ENCODE results near the gene AUTS2. TPM values are rescaled to one million over a fixed set of nuclear protein-coding genes. Genes with fewer than 3 reads are reported as not detected.

AUTS2 gene
- total RNA-seq, 3 donors from 2014 or later = 31.5 to 94.3 (median 81.3) TPM

GRCh38 chr7:70766109-70766508 is 1167.8 kb downstream of the AUTS2 start:
- H3K27me3 ChIP-seq = no peaks in the 10 kb centered on the region
- H3K36me3 ChIP-seq = no peaks in the 10 kb centered on the region
- TF ChIP-seq CTCF (IDR thresholded peaks at IDR 0.05) = no peak
- no peak for TF ChIP-seq POLR2A (IDR thresholded peaks at IDR 0.05)
- TF ChIP-seq POLR2AphosphoS5 (IDR thresholded peaks at IDR 0.05) = no peak
- intact Hi-C loops (cut with DNase I; ENCODE audit: low total_unique reads) = no loop called here
- no peaks in the 10 kb centered on the region for H3K9me3 ChIP-seq
- no peaks in the 10 kb centered on the region for H3K4me1 ChIP-seq
- H3K4me3 ChIP-seq = no peak overlapping the region
- H3K27ac ChIP-seq = no peak overlapping the region
- DNase-seq (ENCODE audit: low spot score in 2 of 2) = no peak

DNA sequence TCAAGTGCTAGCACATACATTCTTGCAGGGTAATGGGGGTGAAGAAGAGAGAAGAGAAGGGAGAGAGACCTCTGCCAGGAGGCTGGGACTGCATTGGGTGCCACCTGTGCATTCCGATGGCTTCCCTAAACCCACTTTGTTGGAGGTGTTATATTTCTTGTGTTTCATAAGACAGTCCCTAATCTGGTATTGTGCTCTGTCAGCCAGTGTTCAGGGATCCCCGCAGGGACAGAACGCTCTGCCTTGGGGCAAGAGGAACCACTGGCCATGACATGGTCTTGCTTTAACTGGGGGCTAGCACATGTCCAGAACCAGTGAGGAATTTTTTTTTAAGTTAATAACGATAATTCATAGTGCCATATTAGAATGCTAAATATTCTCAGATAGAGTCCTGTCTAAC is 1168.4 kb downstream of the AUTS2 start:
- Histone ChIP-seq H3K4me1 (no peaks in the 10 kb centered on the region), H3K27ac (no peak overlapping the region), H3K27me3 (no peaks in the 10 kb centered on the region), H3K4me3 (no peak overlapping the region), H3K9me3 (no peaks in the 10 kb centered on the region), H3K36me3 (no peaks in the 10 kb centered on the region)
- intact Hi-C loops (cut with DNase I; ENCODE audit: low total_unique reads) = no loop called here
- DNase-seq (ENCODE audit: low spot score in 2 of 2) = no peak
- no peak for TF ChIP-seq CTCF (IDR thresholded peaks at IDR 0.05)
- TF ChIP-seq POLR2A (IDR thresholded peaks at IDR 0.05) = no peak
- TF ChIP-seq POLR2AphosphoS5 (IDR thresholded peaks at IDR 0.05) = no peak

DNA sequence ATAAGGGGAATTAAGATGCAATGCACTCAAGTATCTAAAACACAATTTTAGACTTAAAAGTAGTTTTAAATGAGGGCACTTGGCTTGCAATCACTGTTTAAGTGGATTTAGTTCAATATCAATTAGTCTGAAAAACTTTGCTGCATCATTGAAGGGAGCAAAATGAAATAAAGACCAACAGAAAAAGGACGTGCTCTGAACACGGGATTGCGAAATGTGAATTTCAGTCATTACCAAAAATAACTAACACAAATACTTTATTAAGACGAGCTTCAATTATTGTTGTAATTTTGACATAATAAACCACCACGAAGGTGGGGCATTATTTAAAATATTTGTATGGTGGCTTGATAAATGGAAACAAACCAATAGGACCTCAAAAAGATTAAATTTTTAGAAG is 1171.9 kb downstream of the AUTS2 start:
- Histone ChIP-seq H3K27ac (no peak overlapping the region), H3K9me3 (no peaks in the 10 kb centered on the region), H3K27me3 (no peaks in the 10 kb centered on the region), H3K4me3 (no peak overlapping the region), H3K36me3 (no peaks in the 10 kb centered on the region), H3K4me1 (no peaks in the 10 kb centered on the region)
- intact Hi-C loops (cut with DNase I; ENCODE audit: low total_unique reads) = no loop called here
- no peak for DNase-seq (ENCODE audit: low spot score in 2 of 2)
- TF ChIP-seq POLR2AphosphoS5 (IDR thresholded peaks at IDR 0.05) = no peak
- no peak for TF ChIP-seq CTCF (IDR thresholded peaks at IDR 0.05)
- TF ChIP-seq POLR2A (IDR thresholded peaks at IDR 0.05) = no peak

GRCh38 chr7:70771451-70771850 is 1173.2 kb downstream of the AUTS2 start:
- Histone ChIP-seq H3K4me1 (peaks cover 0 to 4% of the 10 kb centered on the region in 2 donors), H3K9me3 (no peaks in the 10 kb centered on the region), H3K4me3 (no peak overlapping the region), H3K36me3 (no peaks in the 10 kb centered on the region), H3K27me3 (no peaks in the 10 kb centered on the region), H3K27ac (no peak overlapping the region)
- DNase-seq (ENCODE audit: low spot score in 2 of 2) = no peak
- TF ChIP-seq CTCF (IDR thresholded peaks at IDR 0.05) = no peak
- no peak for TF ChIP-seq POLR2AphosphoS5 (IDR thresholded peaks at IDR 0.05)
- TF ChIP-seq POLR2A (IDR thresholded peaks at IDR 0.05) = no peak
- intact Hi-C loops (cut with DNase I; ENCODE audit: low total_unique reads) = no loop called here

DNA sequence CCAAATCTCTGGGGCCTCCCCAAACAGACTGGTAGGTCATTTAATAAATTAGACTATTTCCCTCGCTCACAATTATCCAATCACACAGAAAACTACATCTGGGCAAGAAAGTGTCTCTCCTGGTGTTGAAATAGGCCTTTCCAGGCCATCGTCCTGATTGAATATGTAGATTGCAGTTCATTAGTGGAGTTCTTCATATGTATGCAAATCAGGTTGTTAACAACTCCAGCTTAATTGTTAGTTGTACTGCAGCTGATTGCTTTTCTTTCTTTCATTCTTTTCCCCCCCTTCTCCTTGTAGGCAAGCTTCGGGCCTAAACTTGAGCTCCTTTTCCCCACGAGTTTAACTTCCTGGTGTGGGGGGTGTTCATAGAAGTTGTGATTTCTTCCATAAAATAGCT is 1174.6 kb downstream of the AUTS2 start:
- intact Hi-C loops (cut with DNase I; ENCODE audit: low total_unique reads) = no loop called here
- peaks cover 0 to 12% of the 10 kb centered on the region in 2 donors for H3K4me1 ChIP-seq
- H3K27me3 ChIP-seq = no peaks in the 10 kb centered on the region
- H3K36me3 ChIP-seq = no peaks in the 10 kb centered on the region
- H3K27ac ChIP-seq = no peak overlapping the region
- H3K9me3 ChIP-seq = no peaks in the 10 kb centered on the region
- no peak for DNase-seq (ENCODE audit: low spot score in 2 of 2)
- no peak overlapping the region for H3K4me3 ChIP-seq
- no peak for TF ChIP-seq POLR2A (IDR thresholded peaks at IDR 0.05)
- no peak for TF ChIP-seq POLR2AphosphoS5 (IDR thresholded peaks at IDR 0.05)
- no peak for TF ChIP-seq CTCF (IDR thresholded peaks at IDR 0.05)

Data from breast epithelium (tissue), 4 donors.